ENCODE data around the gene HBG2. TPM values are rescaled to one million over a fixed set of nuclear protein-coding genes. Genes with fewer than 3 reads are reported as not detected.

HBG2 gene
- total and polyA plus RNA-seq, 2 experiments from 2014 or later: not detected

DNA sequence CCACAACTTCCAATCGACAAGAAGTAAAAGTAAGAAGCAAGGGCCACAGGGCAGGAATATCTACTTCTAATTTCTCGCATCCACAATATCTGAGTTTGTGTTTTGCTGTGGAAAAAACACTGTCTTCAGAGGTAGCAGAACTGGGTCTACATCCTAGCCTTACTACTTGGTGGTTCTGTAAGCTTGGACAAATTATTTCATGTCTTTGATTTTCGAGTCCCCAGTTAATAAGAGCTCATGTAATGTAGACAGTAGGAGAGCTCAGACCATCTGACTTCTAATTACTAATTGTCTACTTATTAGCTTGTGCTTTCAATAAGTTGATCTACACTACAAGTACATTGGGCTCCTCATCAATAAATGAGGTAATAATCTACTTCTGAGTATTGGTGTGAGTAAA lies 28.5 kb upstream of the HBG2 start (continued):
- TF ChIP-seq, protein P1, sequence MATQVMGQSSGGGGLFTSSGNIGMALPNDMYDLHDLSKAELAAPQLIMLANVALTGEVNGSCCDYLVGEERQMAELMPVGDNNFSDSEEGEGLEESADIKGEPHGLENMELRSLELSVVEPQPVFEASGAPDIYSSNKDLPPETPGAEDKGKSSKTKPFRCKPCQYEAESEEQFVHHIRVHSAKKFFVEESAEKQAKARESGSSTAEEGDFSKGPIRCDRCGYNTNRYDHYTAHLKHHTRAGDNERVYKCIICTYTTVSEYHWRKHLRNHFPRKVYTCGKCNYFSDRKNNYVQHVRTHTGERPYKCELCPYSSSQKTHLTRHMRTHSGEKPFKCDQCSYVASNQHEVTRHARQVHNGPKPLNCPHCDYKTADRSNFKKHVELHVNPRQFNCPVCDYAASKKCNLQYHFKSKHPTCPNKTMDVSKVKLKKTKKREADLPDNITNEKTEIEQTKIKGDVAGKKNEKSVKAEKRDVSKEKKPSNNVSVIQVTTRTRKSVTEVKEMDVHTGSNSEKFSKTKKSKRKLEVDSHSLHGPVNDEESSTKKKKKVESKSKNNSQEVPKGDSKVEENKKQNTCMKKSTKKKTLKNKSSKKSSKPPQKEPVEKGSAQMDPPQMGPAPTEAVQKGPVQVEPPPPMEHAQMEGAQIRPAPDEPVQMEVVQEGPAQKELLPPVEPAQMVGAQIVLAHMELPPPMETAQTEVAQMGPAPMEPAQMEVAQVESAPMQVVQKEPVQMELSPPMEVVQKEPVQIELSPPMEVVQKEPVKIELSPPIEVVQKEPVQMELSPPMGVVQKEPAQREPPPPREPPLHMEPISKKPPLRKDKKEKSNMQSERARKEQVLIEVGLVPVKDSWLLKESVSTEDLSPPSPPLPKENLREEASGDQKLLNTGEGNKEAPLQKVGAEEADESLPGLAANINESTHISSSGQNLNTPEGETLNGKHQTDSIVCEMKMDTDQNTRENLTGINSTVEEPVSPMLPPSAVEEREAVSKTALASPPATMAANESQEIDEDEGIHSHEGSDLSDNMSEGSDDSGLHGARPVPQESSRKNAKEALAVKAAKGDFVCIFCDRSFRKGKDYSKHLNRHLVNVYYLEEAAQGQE (IDR thresholded peaks at IDR 0.05; ENCODE audit: unreplicated experiment): no peak
- no peak for TF ChIP-seq EZH2phosphoT487 (IDR thresholded peaks at IDR 0.05; ENCODE audit: unreplicated experiment)
- TF ChIP-seq NANOG (IDR thresholded peaks at IDR 0.05; ENCODE audit: borderline replicate concordance): no peak
- no peak for TF ChIP-seq POLR2AphosphoS5 (IDR thresholded peaks at IDR 0.05; ENCODE audit: low read depth)

DNA sequence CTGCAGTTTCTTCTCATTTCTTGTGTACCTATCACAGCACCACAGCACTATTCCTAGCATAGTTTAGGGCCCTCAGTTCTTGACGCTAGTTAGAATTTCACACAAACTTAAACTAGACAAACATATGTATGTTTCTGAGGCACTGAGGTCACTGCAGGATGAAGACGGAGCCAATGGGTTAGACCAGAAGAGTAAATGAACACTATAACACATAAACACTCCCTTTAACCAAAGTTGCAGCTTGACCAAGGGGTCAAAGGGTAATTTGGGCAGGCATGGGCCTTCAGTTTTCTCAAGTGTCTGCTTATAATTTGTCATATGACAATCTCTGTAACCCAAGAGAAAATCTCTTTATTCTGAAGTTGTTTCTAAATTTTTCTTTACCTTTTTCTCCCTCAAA lies 28.0 kb upstream of the HBG2 start:
- Mint-ChIP-seq H3K27me3 (ENCODE audit: insufficient read depth, low read depth, poor library complexity) (peaks cover 1% of the 10 kb centered on the region), H3K4me1 (peaks cover 5% of the 10 kb centered on the region), H3K4me3 (no peak overlapping the region), H3K27ac (no peak overlapping the region), H3K36me3 (ENCODE audit: low read depth) (no peaks in the 10 kb centered on the region), H3K9me3 (no peaks in the 10 kb centered on the region)
- H3K4me2 ChIP-seq: no peak overlapping the region
- no peak overlapping the region for H3K4me3 ChIP-seq
- H3K9me2 ChIP-seq (ENCODE audit: insufficient read depth): peaks cover 8% of the 10 kb centered on the region; the same call in 1 of the 2 replicates
- no peaks in the 10 kb centered on the region for H3K27me3 ChIP-seq (ENCODE audit: insufficient read depth)
- no peaks in the 10 kb centered on the region for H3F3A ChIP-seq (replicated peaks; ENCODE audit: low read depth)
- no peak overlapping the region for H2AFZ ChIP-seq
- no peaks in the 10 kb centered on the region for H4K20me1 ChIP-seq (replicated peaks; ENCODE audit: insufficient read depth)
- H3K27ac ChIP-seq (ENCODE audit: low read depth): no peak overlapping the region
- DNase-seq (ENCODE audit: low spot score) (no peak), ATAC-seq (no peak)
- H3K79me2 ChIP-seq (replicated peaks; ENCODE audit: insufficient read depth): no peaks in the 10 kb centered on the region
- no peaks in the 10 kb centered on the region for H3K36me3 ChIP-seq (ENCODE audit: insufficient read depth)
- no peaks in the 10 kb centered on the region for H3K4me1 ChIP-seq (ENCODE audit: insufficient read depth)
- TF ChIP-seq, protein P2, sequence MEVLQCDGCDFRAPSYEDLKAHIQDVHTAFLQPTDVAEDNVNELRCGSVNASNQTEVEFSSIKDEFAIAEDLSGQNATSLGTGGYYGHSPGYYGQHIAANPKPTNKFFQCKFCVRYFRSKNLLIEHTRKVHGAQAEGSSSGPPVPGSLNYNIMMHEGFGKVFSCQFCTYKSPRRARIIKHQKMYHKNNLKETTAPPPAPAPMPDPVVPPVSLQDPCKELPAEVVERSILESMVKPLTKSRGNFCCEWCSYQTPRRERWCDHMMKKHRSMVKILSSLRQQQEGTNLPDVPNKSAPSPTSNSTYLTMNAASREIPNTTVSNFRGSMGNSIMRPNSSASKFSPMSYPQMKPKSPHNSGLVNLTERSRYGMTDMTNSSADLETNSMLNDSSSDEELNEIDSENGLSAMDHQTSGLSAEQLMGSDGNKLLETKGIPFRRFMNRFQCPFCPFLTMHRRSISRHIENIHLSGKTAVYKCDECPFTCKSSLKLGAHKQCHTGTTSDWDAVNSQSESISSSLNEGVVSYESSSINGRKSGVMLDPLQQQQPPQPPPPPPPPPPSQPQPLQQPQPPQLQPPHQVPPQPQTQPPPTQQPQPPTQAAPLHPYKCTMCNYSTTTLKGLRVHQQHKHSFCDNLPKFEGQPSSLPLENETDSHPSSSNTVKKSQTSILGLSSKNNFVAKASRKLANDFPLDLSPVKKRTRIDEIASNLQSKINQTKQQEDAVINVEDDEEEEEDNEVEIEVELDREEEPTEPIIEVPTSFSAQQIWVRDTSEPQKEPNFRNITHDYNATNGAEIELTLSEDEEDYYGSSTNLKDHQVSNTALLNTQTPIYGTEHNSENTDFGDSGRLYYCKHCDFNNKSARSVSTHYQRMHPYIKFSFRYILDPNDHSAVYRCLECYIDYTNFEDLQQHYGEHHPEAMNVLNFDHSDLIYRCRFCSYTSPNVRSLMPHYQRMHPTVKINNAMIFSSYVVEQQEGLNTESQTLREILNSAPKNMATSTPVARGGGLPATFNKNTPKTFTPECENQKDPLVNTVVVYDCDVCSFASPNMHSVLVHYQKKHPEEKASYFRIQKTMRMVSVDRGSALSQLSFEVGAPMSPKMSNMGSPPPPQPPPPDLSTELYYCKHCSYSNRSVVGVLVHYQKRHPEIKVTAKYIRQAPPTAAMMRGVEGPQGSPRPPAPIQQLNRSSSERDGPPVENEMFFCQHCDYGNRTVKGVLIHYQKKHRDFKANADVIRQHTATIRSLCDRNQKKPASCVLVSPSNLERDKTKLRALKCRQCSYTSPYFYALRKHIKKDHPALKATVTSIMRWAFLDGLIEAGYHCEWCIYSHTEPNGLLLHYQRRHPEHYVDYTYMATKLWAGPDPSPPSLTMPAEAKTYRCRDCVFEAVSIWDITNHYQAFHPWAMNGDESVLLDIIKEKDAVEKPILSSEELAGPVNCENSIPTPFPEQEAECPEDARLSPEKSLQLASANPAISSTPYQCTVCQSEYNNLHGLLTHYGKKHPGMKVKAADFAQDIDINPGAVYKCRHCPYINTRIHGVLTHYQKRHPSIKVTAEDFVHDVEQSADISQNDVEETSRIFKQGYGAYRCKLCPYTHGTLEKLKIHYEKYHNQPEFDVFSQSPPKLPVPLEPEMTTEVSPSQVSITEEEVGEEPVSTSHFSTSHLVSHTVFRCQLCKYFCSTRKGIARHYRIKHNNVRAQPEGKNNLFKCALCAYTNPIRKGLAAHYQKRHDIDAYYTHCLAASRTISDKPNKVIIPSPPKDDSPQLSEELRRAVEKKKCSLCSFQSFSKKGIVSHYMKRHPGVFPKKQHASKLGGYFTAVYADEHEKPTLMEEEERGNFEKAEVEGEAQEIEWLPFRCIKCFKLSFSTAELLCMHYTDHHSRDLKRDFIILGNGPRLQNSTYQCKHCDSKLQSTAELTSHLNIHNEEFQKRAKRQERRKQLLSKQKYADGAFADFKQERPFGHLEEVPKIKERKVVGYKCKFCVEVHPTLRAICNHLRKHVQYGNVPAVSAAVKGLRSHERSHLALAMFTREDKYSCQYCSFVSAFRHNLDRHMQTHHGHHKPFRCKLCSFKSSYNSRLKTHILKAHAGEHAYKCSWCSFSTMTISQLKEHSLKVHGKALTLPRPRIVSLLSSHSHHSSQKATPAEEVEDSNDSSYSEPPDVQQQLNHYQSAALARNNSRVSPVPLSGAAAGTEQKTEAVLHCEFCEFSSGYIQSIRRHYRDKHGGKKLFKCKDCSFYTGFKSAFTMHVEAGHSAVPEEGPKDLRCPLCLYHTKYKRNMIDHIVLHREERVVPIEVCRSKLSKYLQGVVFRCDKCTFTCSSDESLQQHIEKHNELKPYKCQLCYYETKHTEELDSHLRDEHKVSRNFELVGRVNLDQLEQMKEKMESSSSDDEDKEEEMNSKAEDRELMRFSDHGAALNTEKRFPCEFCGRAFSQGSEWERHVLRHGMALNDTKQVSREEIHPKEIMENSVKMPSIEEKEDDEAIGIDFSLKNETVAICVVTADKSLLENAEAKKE (CRISPR knock-in tag; IDR thresholded peaks at IDR 0.05): no peak
- TF ChIP-seq, protein P1 (IDR thresholded peaks at IDR 0.05; ENCODE audit: unreplicated experiment): no peak
- no peak for TF ChIP-seq CREB1 (CRISPR knock-in tag; IDR thresholded peaks at IDR 0.05; ENCODE audit: low read depth)
- TF ChIP-seq STAT1 (IDR thresholded peaks at IDR 0.05; ENCODE audit: unreplicated experiment): no peak
- no peak for TF ChIP-seq POLR2AphosphoS5 (IDR thresholded peaks at IDR 0.05; ENCODE audit: low read depth)
- TF ChIP-seq EZH2phosphoT487 (IDR thresholded peaks at IDR 0.05; ENCODE audit: unreplicated experiment): no peak
- no peak for TF ChIP-seq NANOG (IDR thresholded peaks at IDR 0.05; ENCODE audit: borderline replicate concordance)
- TF ChIP-seq, protein P3, sequence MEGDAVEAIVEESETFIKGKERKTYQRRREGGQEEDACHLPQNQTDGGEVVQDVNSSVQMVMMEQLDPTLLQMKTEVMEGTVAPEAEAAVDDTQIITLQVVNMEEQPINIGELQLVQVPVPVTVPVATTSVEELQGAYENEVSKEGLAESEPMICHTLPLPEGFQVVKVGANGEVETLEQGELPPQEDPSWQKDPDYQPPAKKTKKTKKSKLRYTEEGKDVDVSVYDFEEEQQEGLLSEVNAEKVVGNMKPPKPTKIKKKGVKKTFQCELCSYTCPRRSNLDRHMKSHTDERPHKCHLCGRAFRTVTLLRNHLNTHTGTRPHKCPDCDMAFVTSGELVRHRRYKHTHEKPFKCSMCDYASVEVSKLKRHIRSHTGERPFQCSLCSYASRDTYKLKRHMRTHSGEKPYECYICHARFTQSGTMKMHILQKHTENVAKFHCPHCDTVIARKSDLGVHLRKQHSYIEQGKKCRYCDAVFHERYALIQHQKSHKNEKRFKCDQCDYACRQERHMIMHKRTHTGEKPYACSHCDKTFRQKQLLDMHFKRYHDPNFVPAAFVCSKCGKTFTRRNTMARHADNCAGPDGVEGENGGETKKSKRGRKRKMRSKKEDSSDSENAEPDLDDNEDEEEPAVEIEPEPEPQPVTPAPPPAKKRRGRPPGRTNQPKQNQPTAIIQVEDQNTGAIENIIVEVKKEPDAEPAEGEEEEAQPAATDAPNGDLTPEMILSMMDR (conservative IDR thresholded peaks at IDR 0.05; ENCODE audit: low read depth in 2 of 2): no peak
- TF ChIP-seq ZNF114 (CRISPR knock-in tag; IDR thresholded peaks at IDR 0.05): no peak
- TF ChIP-seq EZH2 (IDR thresholded peaks at IDR 0.05; ENCODE audit: low read depth, unreplicated experiment): no peak

Data from GM23338 (cell line).